Lower lobe of right lung (tissue), 2 donors: ENCODE results near the gene BANF1. TPM values are rescaled to one million over a fixed set of nuclear protein-coding genes. Genes with fewer than 3 reads are reported as not detected.
"Not testable (repeated sequence)": the region's sequence is repeated elsewhere in the genome, so short reads cannot be mapped to it uniquely, and the experiment has no call there.

ENCODE experiments used
- ATAC-seq, 2 donors: fragments of 200-7000 bp; cut with Tn5 transposase; one replicate each; pipeline ENCODE4 v1.9.1; 2020 to 2022; ENCODE audit warnings: mild to moderate bottlenecking in 2 of 2, moderate library complexity in 2 of 2
- DNase-seq: peaks from one replicate; pipeline ENCODE4 v3.0.0-alpha.2; 2020
- H3K27ac ChIP-seq: fragments of 200-600 bp; one replicate; pipeline ENCODE4 v1.8.0; 2022
- H3K27me3 ChIP-seq: fragments of 200-600 bp; one replicate; pipeline ENCODE4 v1.8.0; 2022; ENCODE audit warnings: low read depth
- H3K36me3 ChIP-seq: fragments of 200-600 bp; one replicate; pipeline ENCODE4 v1.8.0; 2022; ENCODE audit warnings: mild to moderate bottlenecking
- H3K4me1 ChIP-seq: fragments of 200-600 bp; one replicate; pipeline ENCODE4 v1.8.0; 2022
- H3K4me3 ChIP-seq: fragments of 200-600 bp; one replicate; pipeline ENCODE4 v1.8.0; 2022; ENCODE audit warnings: mild to moderate bottlenecking
- H3K9me3 ChIP-seq: fragments of 200-600 bp; one replicate; pipeline ENCODE4 v1.8.0; 2022
- CTCF ChIP-seq: fragments of 200-600 bp; IDR thresholded peaks from one replicate; pipeline ENCODE4 v1.8.0; 2022; ENCODE audit warnings: antibody characterized with exemption, mild to moderate bottlenecking
- intact Hi-C: fragments of 100-400 bp; cut with DNase I; formaldehyde crosslinking; loops from one replicate; pipeline ENCODE4 v1.11.0; 2022
- total RNA-seq: library from RNA; stranded (reverse); fragmentation: NEBNext Ultra II Directional; extraction: Animal tissue kit (Norgen Biotek cat#: 25700); gene quantifications from one replicate; pipeline ENCODE4 v1.2.1, GENCODE V29; 2021
- donor health status: DM: no; HTN: yes; CAD: no; lungs with severe emphysema.

The BANF1 gene
- total RNA-seq, 1 donor from 2014 or later, result 156 TPM

GRCh38 chr11:66016793-66017177 lies 14.5 kb downstream of the BANF1 start:
- intact Hi-C loops, result no loop called here
- H3K4me1 ChIP-seq, result peaks cover 21% of the 10 kb centered on the region
- peaks cover 15% of the 10 kb centered on the region for H3K27me3 ChIP-seq
- no peak overlapping the region for H3K4me3 ChIP-seq
- H3K36me3 ChIP-seq, result no peaks in the 10 kb centered on the region
- DNase-seq, result no peak
- no peak overlapping the region for H3K27ac ChIP-seq
- ATAC-seq, result no peak
- no peak for TF ChIP-seq CTCF
- no peaks in the 10 kb centered on the region for H3K9me3 ChIP-seq

DNA sequence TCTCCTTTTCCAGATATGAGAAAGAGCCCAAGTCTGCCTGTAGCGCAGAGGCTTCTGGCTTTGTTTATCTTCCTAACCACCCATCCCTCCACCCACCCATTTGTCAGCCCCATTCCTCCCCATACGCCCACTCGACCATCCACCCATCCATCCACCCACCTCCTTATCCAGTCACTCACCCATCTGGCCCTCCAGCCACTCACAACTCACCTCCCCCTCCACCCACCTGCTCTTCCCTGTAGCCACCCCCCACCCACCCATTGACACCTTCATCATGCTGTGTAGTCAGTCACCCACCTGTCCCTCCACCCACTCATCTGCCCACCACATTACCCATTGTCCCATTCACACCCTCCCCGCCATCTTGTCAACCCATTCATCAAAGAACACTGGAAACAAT lies 15.0 kb downstream of the BANF1 start:
- intact Hi-C loops, result no loop called here
- H3K36me3 ChIP-seq, result no peaks in the 10 kb centered on the region
- ATAC-seq (no peak), DNase-seq (no peak)
- no peak overlapping the region for H3K27ac ChIP-seq
- H3K4me1 ChIP-seq, result peaks cover 21% of the 10 kb centered on the region
- no peaks in the 10 kb centered on the region for H3K9me3 ChIP-seq
- H3K27me3 ChIP-seq, result peaks cover 11% of the 10 kb centered on the region
- H3K4me3 ChIP-seq, result no peak overlapping the region
- TF ChIP-seq CTCF, result no peak

DNA sequence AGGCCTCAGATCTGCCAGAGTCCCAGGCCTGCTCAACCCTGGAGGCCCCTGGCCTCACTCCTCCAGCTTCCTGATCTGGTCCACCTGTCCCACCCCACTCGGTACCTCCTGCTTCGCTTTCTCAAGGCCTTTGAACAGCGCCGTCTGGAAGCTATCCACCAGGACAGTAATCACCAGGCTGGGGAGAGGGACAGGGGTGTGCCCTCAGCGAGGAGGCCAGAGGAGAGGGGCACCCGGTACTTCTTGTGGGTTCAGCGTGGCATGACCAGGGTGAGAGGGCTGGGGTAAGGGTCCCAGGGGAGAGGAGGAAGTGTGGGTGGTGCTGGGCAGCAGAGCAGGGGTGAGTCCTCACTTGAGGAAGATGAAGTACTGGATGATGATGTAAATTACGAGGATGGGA lies 17.9 kb downstream of the BANF1 start:
- no peak for DNase-seq
- H3K9me3 ChIP-seq, result no peaks in the 10 kb centered on the region
- intact Hi-C loops, result no loop called here
- H3K27ac ChIP-seq, result no peak overlapping the region
- H3K27me3 ChIP-seq, result no peaks in the 10 kb centered on the region
- TF ChIP-seq CTCF, result no peak
- no peaks in the 10 kb centered on the region for H3K36me3 ChIP-seq
- H3K4me1 ChIP-seq, result peaks cover 18% of the 10 kb centered on the region
- H3K4me3 ChIP-seq, result no peak overlapping the region
- no peak for ATAC-seq

- H3K36me3 ChIP-seq, result no peaks in the 10 kb centered on the region
- intact Hi-C loops, result no loop called here
- H3K27ac ChIP-seq, result no peak overlapping the region
- H3K9me3 ChIP-seq, result no peaks in the 10 kb centered on the region
- peak; percentile 64 to 74 for ATAC-seq
- no peak overlapping the region for H3K4me3 ChIP-seq
- peaks cover 18% of the 10 kb centered on the region for H3K4me1 ChIP-seq
- peak; percentile 77 for DNase-seq
- no peak for TF ChIP-seq CTCF
- no peaks in the 10 kb centered on the region for H3K27me3 ChIP-seq
Observed at GRCh38 chr11:66020618-66021357, 18.5 kb downstream of the BANF1 start.

- ATAC-seq, result peak; percentile 90 to 91
- no peaks in the 10 kb centered on the region for H3K27me3 ChIP-seq
- peak; percentile 98 for TF ChIP-seq CTCF
Observed at GRCh38 chr11:66022401-66023185, 20.3 kb downstream of the BANF1 start.

DNA sequence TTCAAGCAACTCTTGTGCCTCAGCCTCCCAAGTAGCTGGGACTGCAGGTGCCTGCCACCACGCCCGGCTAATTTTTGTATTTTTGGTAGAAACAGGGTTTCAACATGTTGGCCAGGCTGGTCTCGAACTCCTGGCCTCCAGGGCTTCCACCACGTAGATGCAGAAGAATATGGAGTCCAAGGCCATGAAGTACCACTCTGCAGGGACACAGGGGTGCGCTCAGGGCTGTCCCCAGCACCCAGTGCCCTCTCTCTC lies 20.8 kb downstream of the BANF1 start:
- H3K36me3 ChIP-seq, ATAC-seq, DNase-seq, H3K4me3 ChIP-seq, intact Hi-C loops, H3K27ac ChIP-seq, H3K27me3 ChIP-seq, H3K9me3 ChIP-seq: not testable (repeated sequence)
- H3K4me1 ChIP-seq, result peaks cover 18% of the 10 kb centered on the region

More at GRCh38 chr11:66022401-66023185, 20.3 kb downstream of the BANF1 start:
- intact Hi-C loops, result no loop called here
- Histone ChIP-seq H3K27ac (no peak overlapping the region), H3K4me1 (peaks cover 18% of the 10 kb centered on the region), H3K9me3 (no peaks in the 10 kb centered on the region), H3K36me3 (no peaks in the 10 kb centered on the region), H3K4me3 (peak overlapping the region; percentile 39)
- DNase-seq, result peak; percentile 87
